ENCODE data around the gene BCOR. TPM values are rescaled to one million over a fixed set of nuclear protein-coding genes. Genes with fewer than 3 reads are reported as not detected.

The BCOR gene
- total RNA-seq = 33.2 and 41.1 TPM in 2 replicates
- long read RNA-seq, partial matches to known transcripts = 18 of 19 reads
- long read RNA-seq, other reads (novel, unspliced or antisense) = 1 of 19 reads

DNA sequence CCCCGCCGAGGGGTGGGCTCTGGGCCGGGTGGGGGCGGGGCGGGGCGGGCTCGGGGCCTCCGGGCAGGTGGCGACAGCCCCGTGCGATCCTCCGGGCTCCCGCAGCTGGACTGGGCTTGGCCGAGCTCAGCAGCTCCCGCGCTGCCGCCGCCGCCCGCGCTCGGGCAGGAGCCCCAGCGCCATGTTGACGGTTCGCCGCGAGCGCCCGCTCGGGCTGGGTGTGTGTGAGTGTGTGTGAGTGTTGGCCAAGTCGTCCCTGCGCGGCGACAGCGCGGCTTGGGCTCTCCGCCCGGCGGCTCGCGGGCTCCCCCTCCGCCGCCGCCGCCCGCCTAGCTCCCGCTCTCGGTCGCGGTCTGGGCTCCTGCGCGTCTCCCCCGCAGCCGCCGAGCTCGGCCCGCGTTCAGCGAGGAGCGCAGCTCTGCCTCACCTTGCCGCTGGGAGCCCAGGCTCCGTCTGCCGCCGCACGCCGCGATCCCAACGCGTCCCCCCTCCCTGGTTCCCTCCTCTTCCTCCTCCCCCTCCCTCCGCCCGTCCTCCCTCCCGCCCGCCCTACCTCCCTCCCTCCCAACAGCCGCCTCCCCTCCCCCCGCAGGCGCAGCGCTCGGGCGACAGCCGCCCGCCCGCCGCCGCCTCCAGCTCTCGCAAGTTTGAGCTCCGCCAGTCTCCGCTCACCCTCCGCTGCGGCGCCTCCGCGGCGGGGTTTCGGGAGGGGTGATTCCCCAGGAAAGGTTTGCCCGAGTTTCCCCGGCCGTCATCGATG is at the start of gene BCOR:
Gene BCOR (minus strand): TSS at position 455 of the 760 bp plus-strand sequence. CDS start 20,029 bp downstream, outside the sequence.
- no peak within 1 kb of the TSS for H3K27ac Mint-ChIP-seq (ENCODE audit: unreplicated experiment)
- H3K4me3 Mint-ChIP-seq = peak within 1 kb of the TSS; percentile 91
- peaks cover 52% of the 10 kb centered on the region for H3K27me3 Mint-ChIP-seq (ENCODE audit: low read depth)
- no peak for TF ChIP-seq CTCF (conservative IDR thresholded peaks at IDR 0.05)
- H3K9me3 Mint-ChIP-seq = no peaks in the 10 kb centered on the region
- DNase-seq (ENCODE audit: low read depth, low spot score) = peak; percentile 42
- H3K36me3 Mint-ChIP-seq (ENCODE audit: low read depth) = no peaks in the 10 kb centered on the region
- H3K4me1 Mint-ChIP-seq = peaks cover 52% of the 10 kb centered on the region

GRCh38 chrX:40147126-40147952 is 49.6 kb upstream of the BCOR start:
- no peak for DNase-seq (ENCODE audit: low read depth, low spot score)
- peaks cover 56% of the 10 kb centered on the region for H3K4me1 Mint-ChIP-seq
- no peak for TF ChIP-seq CTCF (conservative IDR thresholded peaks at IDR 0.05)
- H3K27me3 Mint-ChIP-seq (ENCODE audit: low read depth) = peaks cover 35% of the 10 kb centered on the region
- no peak overlapping the region for H3K27ac Mint-ChIP-seq (ENCODE audit: unreplicated experiment)
- peak overlapping the region; percentile 64 for H3K4me3 Mint-ChIP-seq
- H3K36me3 Mint-ChIP-seq (ENCODE audit: low read depth) = no peaks in the 10 kb centered on the region
- no peaks in the 10 kb centered on the region for H3K9me3 Mint-ChIP-seq

DNA sequence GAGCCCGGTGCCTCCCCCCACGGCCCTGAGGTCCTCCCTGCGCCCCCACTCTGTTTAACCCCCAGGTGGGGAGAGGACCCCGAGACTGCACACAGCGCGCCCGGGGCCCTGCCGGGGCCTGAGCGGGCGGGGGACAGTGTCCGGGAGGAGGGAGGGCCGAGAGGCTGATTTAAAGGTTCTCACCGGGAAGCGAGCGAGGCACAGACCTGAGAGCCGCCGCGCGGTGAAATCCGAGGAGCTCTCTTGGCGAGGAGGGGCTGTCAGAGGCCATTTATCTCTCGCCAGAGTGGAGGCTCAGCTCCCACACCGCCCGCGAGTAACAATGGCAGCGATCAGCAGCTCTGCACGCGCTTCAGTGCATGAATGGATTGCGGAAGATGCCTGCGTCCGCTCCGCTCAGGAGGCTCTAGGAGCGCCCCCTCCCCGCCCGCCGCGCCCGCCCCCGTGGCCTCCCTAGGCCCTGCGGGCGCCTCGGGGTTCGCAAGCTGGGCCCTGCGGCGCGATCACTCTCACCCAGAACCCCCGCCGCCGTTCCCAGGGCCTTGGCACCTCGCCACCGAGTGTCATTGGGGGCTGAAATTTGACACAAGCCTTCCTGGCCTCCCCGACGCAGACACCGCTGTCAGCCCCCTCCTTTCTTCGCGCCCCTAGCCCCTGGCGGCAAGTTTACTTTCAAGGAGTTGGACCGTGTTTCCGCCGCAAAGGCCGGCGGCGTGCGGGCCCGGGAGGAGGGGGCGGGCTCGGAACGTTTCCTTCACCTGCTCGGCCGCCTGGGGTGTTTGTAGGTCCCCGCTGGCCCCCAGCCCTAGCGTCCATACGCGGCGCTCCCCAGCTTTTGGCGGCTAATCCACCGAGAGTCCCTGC is 48.7 kb upstream of the BCOR start:
- Mint-ChIP-seq H3K27me3 (ENCODE audit: low read depth) (peaks cover 33% of the 10 kb centered on the region), H3K4me1 (peaks cover 57% of the 10 kb centered on the region), H3K36me3 (ENCODE audit: low read depth) (no peaks in the 10 kb centered on the region), H3K27ac (ENCODE audit: unreplicated experiment) (no peak overlapping the region), H3K4me3 (peak overlapping the region; percentile 82), H3K9me3 (no peaks in the 10 kb centered on the region)
- DNase-seq (ENCODE audit: low read depth, low spot score) = peak; percentile 31
- no peak for TF ChIP-seq CTCF (conservative IDR thresholded peaks at IDR 0.05)

- Mint-ChIP-seq H3K9me3 (no peaks in the 10 kb centered on the region), H3K4me3 (peak overlapping the region; percentile 88), H3K4me1 (peaks cover 63% of the 10 kb centered on the region), H3K27me3 (ENCODE audit: low read depth) (peaks cover 32% of the 10 kb centered on the region), H3K36me3 (ENCODE audit: low read depth) (no peaks in the 10 kb centered on the region), H3K27ac (ENCODE audit: unreplicated experiment) (no peak overlapping the region)
- no peak for DNase-seq (ENCODE audit: low read depth, low spot score)
- no peak for TF ChIP-seq CTCF (conservative IDR thresholded peaks at IDR 0.05)
Observed at GRCh38 chrX:40145923-40146261, 48.1 kb upstream of the BCOR start.

Measured in neural crest cell (in vitro differentiated cells).